HG02870 (cell line): ENCODE measurements around the gene STRN3.
A peak's percentile ranks its signal among the peaks of the same experiment; 100 is the strongest.
"Not testable (repeated sequence)": the region's sequence is repeated elsewhere in the genome, so short reads cannot be mapped to it uniquely, and the experiment has no call there.

ENCODE experiments used
- ATAC-seq: cut with Tn5 transposase; IDR thresholded peaks from one replicate; pipeline ENCODE4 v1.9.1; 2021; ENCODE audit warnings: mild to moderate bottlenecking, moderate library complexity; ENCODE audit not compliant: unreplicated experiment

STRN3 gene

GRCh38 chr14:31037709-31038221 is 11.6 kb upstream of the STRN3 start:
- no peak for ATAC-seq

- no peak for ATAC-seq
Measured at GRCh38 chr14:31036552-31036951, 10.4 kb upstream of the STRN3 start.

- ATAC-seq, result no peak
Measured at GRCh38 chr14:31030469-31030868, 4.3 kb upstream of the STRN3 start.

- ATAC-seq, result no peak
Measured at GRCh38 chr14:31029016-31029970, 3.1 kb upstream of the STRN3 start.

- ATAC-seq, result no peak
Measured at GRCh38 chr14:31027847-31028246, 1.7 kb upstream of the STRN3 start.

GRCh38 chr14:31026450-31027235 is 464 bp upstream of the STRN3 start:
- ATAC-seq, result peak; percentile 91

GRCh38 chr14:31025367-31026076 is 657 bp downstream of the STRN3 start, which contains the start of gene AP4S1:
Gene AP4S1, plus strand, starts transcription at chr14:31025649. Its CDS starts 40,548 bp downstream, at chr14:31066197.
- ATAC-seq, result no peak

GRCh38 chr14:31024577-31025366 is 1.4 kb downstream of the STRN3 start:
- no peak for ATAC-seq

- ATAC-seq, result no peak
Measured at GRCh38 chr14:31024010-31024480, 2.1 kb downstream of the STRN3 start.

- ATAC-seq, result no peak
Measured at GRCh38 chr14:31022386-31022785, 3.8 kb downstream of the STRN3 start.

- ATAC-seq, result no peak
Measured at GRCh38 chr14:31021576-31021949, 4.6 kb downstream of the STRN3 start.

- ATAC-seq, result no peak
Measured at GRCh38 chr14:31020834-31021575, 5.2 kb downstream of the STRN3 start.

- no peak for ATAC-seq
Measured at GRCh38 chr14:31018057-31018645, 8.0 kb downstream of the STRN3 start.

- no peak for ATAC-seq
Measured at GRCh38 chr14:31013841-31014240, 12.3 kb downstream of the STRN3 start.

- no peak for ATAC-seq
Measured at GRCh38 chr14:31010935-31011334, 15.2 kb downstream of the STRN3 start.

GRCh38 chr14:31009836-31010574 is 16.2 kb downstream of the STRN3 start:
- ATAC-seq, result no peak

GRCh38 chr14:31006703-31007102 is 19.5 kb downstream of the STRN3 start:
- ATAC-seq, result no peak

GRCh38 chr14:31004007-31004406 is 22.2 kb downstream of the STRN3 start:
- not testable (repeated sequence) for ATAC-seq
